ENCODE results near the gene GLTP. TPM values are rescaled to one million over a fixed set of nuclear protein-coding genes. Genes with fewer than 3 reads are reported as not detected.
"Not testable (repeated sequence)": the region's sequence is repeated elsewhere in the genome, so short reads cannot be mapped to it uniquely, and the experiment has no call there.

GLTP gene
- total RNA-seq, 1 donor from 2014 or later, result 51.2 TPM

DNA sequence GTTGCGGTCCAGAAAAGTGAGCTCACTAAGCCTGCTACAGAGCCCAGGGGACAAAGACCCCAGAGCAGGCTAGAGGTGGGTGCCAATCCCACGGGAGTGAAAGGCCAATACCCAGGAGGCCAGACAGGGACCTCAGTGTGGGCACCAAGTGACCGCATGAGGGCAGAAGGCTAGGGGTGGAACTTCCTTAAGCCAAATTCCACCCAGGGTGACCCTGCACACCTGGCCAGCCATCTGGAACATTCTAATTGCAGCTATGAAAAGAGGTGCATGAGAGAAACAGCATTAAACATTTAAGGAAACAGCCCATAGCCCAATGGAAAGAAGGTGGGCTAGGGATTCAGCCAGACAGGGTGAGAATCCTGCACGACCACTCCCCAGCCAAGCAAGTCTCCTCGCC is 19.4 kb downstream of the GLTP start:
- TF ChIP-seq, protein P1, sequence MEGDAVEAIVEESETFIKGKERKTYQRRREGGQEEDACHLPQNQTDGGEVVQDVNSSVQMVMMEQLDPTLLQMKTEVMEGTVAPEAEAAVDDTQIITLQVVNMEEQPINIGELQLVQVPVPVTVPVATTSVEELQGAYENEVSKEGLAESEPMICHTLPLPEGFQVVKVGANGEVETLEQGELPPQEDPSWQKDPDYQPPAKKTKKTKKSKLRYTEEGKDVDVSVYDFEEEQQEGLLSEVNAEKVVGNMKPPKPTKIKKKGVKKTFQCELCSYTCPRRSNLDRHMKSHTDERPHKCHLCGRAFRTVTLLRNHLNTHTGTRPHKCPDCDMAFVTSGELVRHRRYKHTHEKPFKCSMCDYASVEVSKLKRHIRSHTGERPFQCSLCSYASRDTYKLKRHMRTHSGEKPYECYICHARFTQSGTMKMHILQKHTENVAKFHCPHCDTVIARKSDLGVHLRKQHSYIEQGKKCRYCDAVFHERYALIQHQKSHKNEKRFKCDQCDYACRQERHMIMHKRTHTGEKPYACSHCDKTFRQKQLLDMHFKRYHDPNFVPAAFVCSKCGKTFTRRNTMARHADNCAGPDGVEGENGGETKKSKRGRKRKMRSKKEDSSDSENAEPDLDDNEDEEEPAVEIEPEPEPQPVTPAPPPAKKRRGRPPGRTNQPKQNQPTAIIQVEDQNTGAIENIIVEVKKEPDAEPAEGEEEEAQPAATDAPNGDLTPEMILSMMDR (IDR thresholded peaks at IDR 0.05; ENCODE audit: unreplicated experiment), result no peak
- H3K9me3 Mint-ChIP-seq (ENCODE audit: unreplicated experiment), result no peaks in the 10 kb centered on the region
- peaks cover 14% of the 10 kb centered on the region for H3K4me1 Mint-ChIP-seq (ENCODE audit: unreplicated experiment)
- H3K27ac Mint-ChIP-seq (ENCODE audit: unreplicated experiment), result no peak overlapping the region
- no peak overlapping the region for H3K4me3 Mint-ChIP-seq (ENCODE audit: unreplicated experiment)
- H3K36me3 Mint-ChIP-seq (ENCODE audit: low read depth, unreplicated experiment), result peaks cover 6% of the 10 kb centered on the region
- DNase-seq (ENCODE audit: low spot score), result no peak
- H3K27me3 Mint-ChIP-seq (ENCODE audit: unreplicated experiment), result no peaks in the 10 kb centered on the region

- peaks cover 6% of the 10 kb centered on the region for H3K36me3 Mint-ChIP-seq (ENCODE audit: low read depth, unreplicated experiment)
- no peak overlapping the region for H3K4me3 Mint-ChIP-seq (ENCODE audit: unreplicated experiment)
- no peaks in the 10 kb centered on the region for H3K9me3 Mint-ChIP-seq (ENCODE audit: unreplicated experiment)
- peaks cover 6% of the 10 kb centered on the region for H3K4me1 Mint-ChIP-seq (ENCODE audit: unreplicated experiment)
- no peak for DNase-seq (ENCODE audit: low spot score)
- no peaks in the 10 kb centered on the region for H3K27me3 Mint-ChIP-seq (ENCODE audit: unreplicated experiment)
- TF ChIP-seq, protein P1 (IDR thresholded peaks at IDR 0.05; ENCODE audit: unreplicated experiment), result no peak
- H3K27ac Mint-ChIP-seq (ENCODE audit: unreplicated experiment), result no peak overlapping the region
Observed at GRCh38 chr12:109858764-109859163, 21.6 kb downstream of the GLTP start.

DNA sequence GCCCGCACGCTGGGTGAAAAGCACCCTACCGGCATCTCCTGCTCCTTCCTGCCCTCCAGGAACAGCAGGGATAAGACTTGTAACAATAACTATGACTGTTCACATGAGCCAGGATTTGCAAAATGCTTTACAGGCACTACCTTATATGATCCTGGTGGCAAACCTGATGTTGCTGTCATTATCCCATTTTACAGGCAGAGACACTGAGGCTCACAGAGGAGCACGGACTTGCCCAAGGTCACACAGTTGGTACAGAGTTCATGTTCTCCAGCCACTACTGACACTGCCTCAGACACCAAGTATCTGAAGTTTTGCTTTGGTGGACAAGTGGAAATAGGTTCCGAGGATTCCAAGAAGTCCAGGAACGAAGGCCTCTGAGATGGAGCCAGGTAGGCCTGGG is 22.6 kb downstream of the GLTP start:
- peaks cover 6% of the 10 kb centered on the region for H3K4me1 Mint-ChIP-seq (ENCODE audit: unreplicated experiment)
- TF ChIP-seq, protein P1 (IDR thresholded peaks at IDR 0.05; ENCODE audit: unreplicated experiment), result no peak
- H3K27me3 Mint-ChIP-seq (ENCODE audit: unreplicated experiment), result peaks cover 1% of the 10 kb centered on the region

GRCh38 chr12:109855377-109855776 is 25.0 kb downstream of the GLTP start:
- Mint-ChIP-seq H3K27ac (ENCODE audit: unreplicated experiment) (no peak overlapping the region), H3K4me3 (ENCODE audit: unreplicated experiment) (no peak overlapping the region), H3K4me1 (ENCODE audit: unreplicated experiment) (peaks cover 6% of the 10 kb centered on the region), H3K27me3 (ENCODE audit: unreplicated experiment) (peaks cover 1% of the 10 kb centered on the region), H3K36me3 (ENCODE audit: low read depth, unreplicated experiment) (peaks cover 16% of the 10 kb centered on the region), H3K9me3 (ENCODE audit: unreplicated experiment) (no peaks in the 10 kb centered on the region)
- no peak for DNase-seq (ENCODE audit: low spot score)
- TF ChIP-seq, protein P1 (IDR thresholded peaks at IDR 0.05; ENCODE audit: unreplicated experiment), result no peak

More for the DNA sequence above, 22.6 kb downstream of the GLTP start:
- Mint-ChIP-seq H3K27ac (ENCODE audit: unreplicated experiment) (no peak overlapping the region), H3K9me3 (ENCODE audit: unreplicated experiment) (no peaks in the 10 kb centered on the region), H3K36me3 (ENCODE audit: low read depth, unreplicated experiment) (peaks cover 6% of the 10 kb centered on the region), H3K4me3 (ENCODE audit: unreplicated experiment) (no peak overlapping the region)
- DNase-seq (ENCODE audit: low spot score), result no peak

- H3K27ac Mint-ChIP-seq (ENCODE audit: unreplicated experiment); H3K27me3 Mint-ChIP-seq (ENCODE audit: unreplicated experiment); H3K4me3 Mint-ChIP-seq (ENCODE audit: unreplicated experiment); H3K36me3 Mint-ChIP-seq (ENCODE audit: low read depth, unreplicated experiment); H3K9me3 Mint-ChIP-seq (ENCODE audit: unreplicated experiment); DNase-seq (ENCODE audit: low spot score); H3K4me1 Mint-ChIP-seq (ENCODE audit: unreplicated experiment): not testable (repeated sequence)
Observed at GRCh38 chr12:109850518-109850917, 29.8 kb downstream of the GLTP start.
